NB4 (cell line): ENCODE measurements around the gene MEGF8.

Experiments
- DNase-seq: peaks from one replicate; pipeline ENCODE4 v3.0.0; 2010; ENCODE audit warnings: low read depth
- H3K4me3 ChIP-seq: one replicate; pipeline ENCODE4 v1.5.1; 2011; ENCODE audit warnings: mild to moderate bottlenecking, low read depth, low read length, moderate library complexity
- MYC ChIP-seq: IDR thresholded peaks from 2 replicates; pipeline ENCODE4 v1.6.1; 2011; ENCODE audit warnings: low read depth, low read length
- POLR2A ChIP-seq: IDR thresholded peaks from 2 replicates; pipeline ENCODE4 v1.6.1; 2011; ENCODE audit warnings: mild to moderate bottlenecking; ENCODE audit not compliant: insufficient read length; ENCODE audit errors: extremely low read depth
- TF ChIP-seq, protein P1 (sequence below): IDR thresholded peaks from one replicate; pipeline ENCODE4 v1.5.1; 2012; ENCODE audit warnings: low read depth, low read length
- TF ChIP-seq, protein P2 (sequence below): IDR thresholded peaks from 2 replicates; pipeline ENCODE4 v1.6.1; 2011; ENCODE audit warnings: low read depth, low read length

Gene MEGF8

DNA sequence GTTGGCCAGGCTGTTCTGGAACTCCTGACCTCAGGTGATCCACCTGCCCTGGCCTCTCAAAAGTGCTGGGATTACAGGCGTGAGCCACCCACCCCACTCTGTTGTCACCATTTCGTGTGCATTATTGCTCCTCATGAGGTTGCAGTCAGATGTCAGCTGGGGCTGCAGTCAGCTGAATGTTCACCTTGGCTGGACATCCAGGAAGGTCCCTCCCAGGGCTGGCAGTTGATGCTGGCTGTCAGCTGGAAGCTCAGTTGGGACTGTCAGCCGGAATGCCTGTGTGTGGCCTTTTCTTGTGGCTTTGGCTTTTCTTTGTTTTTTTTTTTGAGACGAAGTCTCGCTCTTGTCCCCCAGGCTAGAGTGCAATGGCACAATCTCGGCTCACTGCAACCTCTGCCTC, 6.6 kb downstream of the MEGF8 start:
- H3K4me3 ChIP-seq, result no peak overlapping the region
- no peak for DNase-seq
- TF ChIP-seq POLR2A (no peak), MYC (no peak)
- TF ChIP-seq, protein P1, sequence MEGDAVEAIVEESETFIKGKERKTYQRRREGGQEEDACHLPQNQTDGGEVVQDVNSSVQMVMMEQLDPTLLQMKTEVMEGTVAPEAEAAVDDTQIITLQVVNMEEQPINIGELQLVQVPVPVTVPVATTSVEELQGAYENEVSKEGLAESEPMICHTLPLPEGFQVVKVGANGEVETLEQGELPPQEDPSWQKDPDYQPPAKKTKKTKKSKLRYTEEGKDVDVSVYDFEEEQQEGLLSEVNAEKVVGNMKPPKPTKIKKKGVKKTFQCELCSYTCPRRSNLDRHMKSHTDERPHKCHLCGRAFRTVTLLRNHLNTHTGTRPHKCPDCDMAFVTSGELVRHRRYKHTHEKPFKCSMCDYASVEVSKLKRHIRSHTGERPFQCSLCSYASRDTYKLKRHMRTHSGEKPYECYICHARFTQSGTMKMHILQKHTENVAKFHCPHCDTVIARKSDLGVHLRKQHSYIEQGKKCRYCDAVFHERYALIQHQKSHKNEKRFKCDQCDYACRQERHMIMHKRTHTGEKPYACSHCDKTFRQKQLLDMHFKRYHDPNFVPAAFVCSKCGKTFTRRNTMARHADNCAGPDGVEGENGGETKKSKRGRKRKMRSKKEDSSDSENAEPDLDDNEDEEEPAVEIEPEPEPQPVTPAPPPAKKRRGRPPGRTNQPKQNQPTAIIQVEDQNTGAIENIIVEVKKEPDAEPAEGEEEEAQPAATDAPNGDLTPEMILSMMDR, result no peak
- TF ChIP-seq, protein P2, sequence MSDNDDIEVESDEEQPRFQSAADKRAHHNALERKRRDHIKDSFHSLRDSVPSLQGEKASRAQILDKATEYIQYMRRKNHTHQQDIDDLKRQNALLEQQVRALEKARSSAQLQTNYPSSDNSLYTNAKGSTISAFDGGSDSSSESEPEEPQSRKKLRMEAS, result no peak

DNA sequence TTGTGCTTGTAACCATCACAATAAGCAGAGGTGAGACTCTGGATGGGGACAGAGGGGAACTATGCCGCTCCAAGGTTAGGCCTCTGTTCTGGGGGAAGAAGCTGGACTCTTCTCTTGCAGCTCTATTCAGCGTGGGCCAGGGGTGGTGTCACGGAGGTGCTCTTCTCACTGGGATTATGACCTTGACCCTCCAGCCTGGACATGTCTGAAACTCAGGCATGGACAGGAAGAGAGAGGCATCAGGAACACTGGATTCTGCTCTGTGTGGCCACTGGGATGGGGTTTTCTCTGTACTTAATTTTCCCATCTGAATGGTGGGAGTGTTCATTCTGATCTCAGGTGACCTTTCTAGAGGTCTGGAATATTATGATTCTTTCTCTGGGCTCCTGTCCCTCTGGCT, 7.6 kb downstream of the MEGF8 start:
- no peak overlapping the region for H3K4me3 ChIP-seq
- no peak for DNase-seq
- no peak for TF ChIP-seq MYC
- TF ChIP-seq, protein P1, result no peak
- no peak for TF ChIP-seq POLR2A
- TF ChIP-seq, protein P2, result no peak

DNA sequence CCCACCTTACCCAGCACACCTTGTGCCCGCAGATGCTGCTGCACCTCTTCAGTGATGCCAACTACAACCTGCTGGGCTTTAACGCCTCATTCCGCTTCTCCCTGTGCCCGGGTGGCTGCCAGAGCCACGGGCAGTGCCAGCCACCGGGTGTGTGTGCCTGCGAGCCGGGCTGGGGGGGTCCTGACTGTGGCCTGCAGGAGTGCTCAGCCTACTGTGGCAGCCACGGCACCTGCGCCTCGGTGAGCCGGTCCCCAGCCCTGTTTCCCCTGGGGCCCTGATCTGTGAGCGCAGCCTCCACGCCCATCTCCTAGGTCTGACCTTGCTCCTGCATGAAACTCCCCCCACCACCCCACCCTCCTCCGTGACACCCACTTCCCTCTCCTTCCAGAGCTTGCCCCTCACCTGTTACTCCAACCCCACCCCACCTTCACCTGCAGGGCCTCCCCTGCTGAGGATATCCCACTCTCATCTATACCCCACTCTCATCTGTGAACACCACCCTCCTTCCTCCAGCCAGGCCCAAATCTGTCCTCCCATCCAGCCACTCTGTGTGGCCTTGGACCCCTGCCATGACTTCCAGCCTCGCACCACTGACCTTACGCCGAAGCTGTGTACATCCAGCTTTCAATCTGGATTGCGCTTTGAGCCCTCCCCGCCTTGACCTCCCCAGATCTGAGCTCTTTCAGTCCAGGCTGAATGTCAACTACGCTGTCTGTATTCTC, 8.7 kb downstream of the MEGF8 start:
- no peak for DNase-seq
- TF ChIP-seq, protein P1, result no peak
- no peak for TF ChIP-seq POLR2A
- TF ChIP-seq, protein P2, result no peak
- no peak for TF ChIP-seq MYC
- H3K4me3 ChIP-seq, result no peak overlapping the region

DNA sequence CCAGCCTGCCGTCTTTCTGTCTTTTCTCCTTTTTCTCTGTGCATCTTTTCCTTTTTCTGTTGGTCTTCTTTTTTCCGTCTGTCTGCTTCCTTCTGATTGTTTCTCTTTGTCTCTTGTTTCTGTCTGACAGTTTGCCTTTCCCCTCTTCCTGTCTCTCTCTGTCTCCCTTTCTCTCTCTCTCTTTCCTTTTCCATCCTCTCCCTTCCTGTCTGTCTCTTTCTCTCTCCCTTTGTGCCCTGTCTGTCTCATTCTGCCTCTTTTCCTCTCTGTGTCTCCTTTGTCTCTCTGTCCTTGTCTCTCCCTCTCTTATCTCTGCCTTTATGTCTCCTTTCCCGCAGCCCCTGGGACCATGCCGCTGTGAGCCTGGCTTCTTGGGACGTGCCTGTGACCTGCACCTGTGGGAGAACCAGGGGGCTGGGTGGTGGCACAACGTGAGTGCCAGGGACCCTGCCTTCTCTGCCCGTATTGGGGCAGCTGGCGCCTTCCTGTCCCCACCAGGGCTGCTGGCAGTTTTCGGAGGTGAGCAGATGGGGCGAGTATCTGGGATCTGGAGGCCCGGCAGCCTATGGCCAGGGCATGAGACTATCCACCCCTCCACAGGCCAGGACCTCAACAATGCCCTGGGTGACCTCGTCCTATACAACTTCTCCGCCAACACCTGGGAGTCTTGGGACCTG, 9.4 kb downstream of the MEGF8 start:
- no peak for DNase-seq
- TF ChIP-seq POLR2A (no peak), MYC (no peak)
- TF ChIP-seq, protein P1, result no peak
- TF ChIP-seq, protein P2, result no peak

DNA sequence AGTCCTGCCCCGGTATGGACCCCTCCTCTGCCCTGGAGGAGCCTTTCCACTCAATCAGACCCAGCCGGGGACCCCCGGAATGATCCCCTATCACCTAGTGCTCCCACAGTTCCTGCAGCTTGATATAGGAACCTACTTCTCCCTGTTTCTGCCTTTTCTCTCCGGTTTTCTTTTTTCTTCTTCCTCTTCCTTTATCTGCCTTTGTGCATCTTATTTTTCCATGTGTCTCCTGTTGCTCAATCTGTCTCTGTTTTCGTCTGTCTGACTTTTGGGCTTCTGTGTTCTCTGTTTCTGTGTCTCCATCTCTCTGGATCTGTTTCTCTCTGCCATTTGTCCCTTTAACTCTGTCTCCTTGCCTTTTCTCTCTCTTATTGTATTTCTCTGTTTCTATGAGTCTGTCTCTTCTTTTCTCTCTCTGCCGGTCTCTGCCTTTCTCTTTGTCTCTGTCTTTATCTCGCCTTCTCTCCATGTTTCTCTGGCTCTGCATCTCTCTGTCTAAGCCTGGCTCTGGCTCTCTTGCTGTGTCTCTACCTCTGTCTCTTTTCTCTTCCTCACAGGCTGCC, 10.0 kb downstream of the MEGF8 start:
- TF ChIP-seq POLR2A (no peak), MYC (no peak)
- TF ChIP-seq, protein P1, result no peak
- TF ChIP-seq, protein P2, result no peak
- no peak overlapping the region for H3K4me3 ChIP-seq
- no peak for DNase-seq

More for the DNA sequence above, 9.4 kb downstream of the MEGF8 start:
- H3K4me3 ChIP-seq, result no peak overlapping the region
